Measurements from ENCODE around the gene MYL10. TPM values are rescaled to one million over a fixed set of nuclear protein-coding genes. Genes with fewer than 3 reads are reported as not detected.

The MYL10 gene
- total RNA-seq, 1 donor from 2014 or later = not detected

GRCh38 chr7:101636822-101637623, 7.9 kb upstream of the MYL10 start:
- no peak for TF ChIP-seq CTCF (conservative IDR thresholded peaks at IDR 0.05; ENCODE audit: low read depth, low read length)
- DNase-seq (ENCODE audit: low read depth) = no peak
- no peak overlapping the region for H3K4me3 ChIP-seq (ENCODE audit: low read depth, low read length)

GRCh38 chr7:101635484-101635883, 6.4 kb upstream of the MYL10 start:
- H3K4me3 ChIP-seq (ENCODE audit: low read depth, low read length) = no peak overlapping the region
- TF ChIP-seq CTCF (conservative IDR thresholded peaks at IDR 0.05; ENCODE audit: low read depth, low read length) = no peak
- no peak for DNase-seq (ENCODE audit: low read depth)

GRCh38 chr7:101634196-101634717, 5.2 kb upstream of the MYL10 start:
- H3K4me3 ChIP-seq (ENCODE audit: low read depth, low read length) = no peak overlapping the region
- no peak for TF ChIP-seq CTCF (conservative IDR thresholded peaks at IDR 0.05; ENCODE audit: low read depth, low read length)
- no peak for DNase-seq (ENCODE audit: low read depth)

- no peak for TF ChIP-seq CTCF (conservative IDR thresholded peaks at IDR 0.05; ENCODE audit: low read depth, low read length)
- H3K4me3 ChIP-seq (ENCODE audit: low read depth, low read length) = no peak overlapping the region
- DNase-seq (ENCODE audit: low read depth) = no peak
Measured at GRCh38 chr7:101633511-101633910, 4.4 kb upstream of the MYL10 start.

GRCh38 chr7:101632641-101633040, 3.5 kb upstream of the MYL10 start:
- no peak for DNase-seq (ENCODE audit: low read depth)
- no peak overlapping the region for H3K4me3 ChIP-seq (ENCODE audit: low read depth, low read length)
- TF ChIP-seq CTCF (conservative IDR thresholded peaks at IDR 0.05; ENCODE audit: low read depth, low read length) = no peak

- no peak for TF ChIP-seq CTCF (conservative IDR thresholded peaks at IDR 0.05; ENCODE audit: low read depth, low read length)
- DNase-seq (ENCODE audit: low read depth) = no peak
- no peak overlapping the region for H3K4me3 ChIP-seq (ENCODE audit: low read depth, low read length)
Measured at GRCh38 chr7:101631224-101631714, 2.2 kb upstream of the MYL10 start.
